Measurements from ENCODE around the gene DDX46. TPM values are rescaled to one million over a fixed set of nuclear protein-coding genes. Genes with fewer than 3 reads are reported as not detected.

Gene DDX46
- total RNA-seq, 2 donors from 2014 or later: 31.9 to 36.3 TPM

DNA sequence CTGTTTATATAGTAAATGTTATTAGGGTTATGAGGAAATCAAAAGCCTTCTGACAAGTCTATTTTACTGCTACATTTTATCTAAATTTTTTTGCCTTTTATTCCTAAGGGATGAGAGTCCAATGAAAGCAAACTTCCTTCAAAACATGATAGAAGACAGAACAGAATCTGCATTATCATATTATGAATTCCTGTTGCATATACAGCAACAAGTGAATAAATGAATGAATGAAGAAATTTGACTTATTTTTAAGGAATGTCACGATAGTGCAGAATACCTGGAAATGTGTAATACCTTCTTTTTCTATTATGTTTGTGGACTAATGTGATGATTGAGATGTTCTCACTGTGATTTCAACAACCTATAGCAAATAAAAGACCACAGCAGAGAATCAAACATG is 33.7 kb upstream of the DDX46 start:
- DNase-seq: no peak
- no peaks in the 10 kb centered on the region for H3K27me3 ChIP-seq
- H3K4me1 ChIP-seq: no peaks in the 10 kb centered on the region
- no peak for TF ChIP-seq POLR2A (IDR thresholded peaks at IDR 0.05)
- TF ChIP-seq, protein P1, sequence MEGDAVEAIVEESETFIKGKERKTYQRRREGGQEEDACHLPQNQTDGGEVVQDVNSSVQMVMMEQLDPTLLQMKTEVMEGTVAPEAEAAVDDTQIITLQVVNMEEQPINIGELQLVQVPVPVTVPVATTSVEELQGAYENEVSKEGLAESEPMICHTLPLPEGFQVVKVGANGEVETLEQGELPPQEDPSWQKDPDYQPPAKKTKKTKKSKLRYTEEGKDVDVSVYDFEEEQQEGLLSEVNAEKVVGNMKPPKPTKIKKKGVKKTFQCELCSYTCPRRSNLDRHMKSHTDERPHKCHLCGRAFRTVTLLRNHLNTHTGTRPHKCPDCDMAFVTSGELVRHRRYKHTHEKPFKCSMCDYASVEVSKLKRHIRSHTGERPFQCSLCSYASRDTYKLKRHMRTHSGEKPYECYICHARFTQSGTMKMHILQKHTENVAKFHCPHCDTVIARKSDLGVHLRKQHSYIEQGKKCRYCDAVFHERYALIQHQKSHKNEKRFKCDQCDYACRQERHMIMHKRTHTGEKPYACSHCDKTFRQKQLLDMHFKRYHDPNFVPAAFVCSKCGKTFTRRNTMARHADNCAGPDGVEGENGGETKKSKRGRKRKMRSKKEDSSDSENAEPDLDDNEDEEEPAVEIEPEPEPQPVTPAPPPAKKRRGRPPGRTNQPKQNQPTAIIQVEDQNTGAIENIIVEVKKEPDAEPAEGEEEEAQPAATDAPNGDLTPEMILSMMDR (IDR thresholded peaks at IDR 0.05): no peak
- no peak for ATAC-seq
- H3K9me3 ChIP-seq: no peaks in the 10 kb centered on the region
- peaks cover 8 to 28% of the 10 kb centered on the region in 2 donors for H3K36me3 ChIP-seq (replicated peaks in 1 of 2; ENCODE audit: insufficient read depth in 1 of 2, low read depth in 2 of 2)
- H3K4me3 ChIP-seq: no peak overlapping the region
- no peak overlapping the region for H3K27ac ChIP-seq
- intact Hi-C loops (cut with DNase I): no loop called here
- 82 to 90% methylated on average over 1 of the region's 1 CpG for WGBS, 2 donors

DNA sequence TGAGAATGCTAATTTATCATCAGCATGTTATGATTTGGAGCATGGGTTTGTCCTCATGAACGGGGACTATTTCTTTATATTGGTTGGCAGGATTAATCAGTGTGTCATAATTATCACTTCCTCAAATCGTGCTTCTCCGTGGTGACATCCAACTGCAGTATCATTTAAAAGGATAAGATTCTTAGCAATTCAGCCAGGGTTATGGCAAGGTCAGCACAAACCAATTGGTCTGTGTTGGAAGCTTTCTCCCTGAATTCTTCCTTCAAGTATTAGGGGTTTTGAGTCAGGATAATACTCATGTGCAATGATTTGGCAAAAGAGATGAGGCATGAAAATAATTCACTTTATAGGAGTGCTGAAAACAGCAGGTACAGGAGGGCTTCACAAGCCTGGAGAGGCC is 25.8 kb upstream of the DDX46 start:
- TF ChIP-seq POLR2A (IDR thresholded peaks at IDR 0.05): no peak
- TF ChIP-seq, protein P1 (IDR thresholded peaks at IDR 0.05): no peak
- 42 to 55% methylated on average over 3 of the region's 3 CpGs for WGBS, 2 donors
- ATAC-seq (no peak), DNase-seq (no peak)
- H3K4me3 ChIP-seq: no peak overlapping the region
- no peaks in the 10 kb centered on the region for H3K9me3 ChIP-seq
- no peaks in the 10 kb centered on the region for H3K4me1 ChIP-seq
- intact Hi-C loops (cut with DNase I): no loop called here
- no peaks in the 10 kb centered on the region for H3K27me3 ChIP-seq
- H3K36me3 ChIP-seq (replicated peaks in 1 of 2; ENCODE audit: insufficient read depth in 1 of 2, low read depth in 2 of 2): no peaks in the 10 kb centered on the region
- no peak overlapping the region for H3K27ac ChIP-seq

DNA sequence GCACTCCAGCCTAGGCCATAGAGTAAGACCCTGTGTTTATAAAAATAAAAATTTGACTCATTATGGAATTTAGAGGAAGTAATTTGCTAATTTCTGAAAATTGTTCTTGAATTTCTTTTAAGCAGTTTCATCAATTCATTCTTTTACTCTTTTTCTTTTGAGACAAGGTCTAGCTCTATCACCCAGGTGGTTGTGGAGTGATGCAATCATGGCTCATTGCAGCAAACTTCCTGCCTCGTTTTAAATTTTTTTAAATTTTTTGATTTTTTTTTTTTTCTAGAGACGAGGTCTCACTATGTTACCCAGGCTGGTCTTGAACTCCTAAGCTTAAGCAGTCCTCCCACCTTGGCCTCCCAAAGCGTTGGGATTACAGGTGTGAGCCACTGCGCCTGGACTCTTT is 23.3 kb upstream of the DDX46 start:
- 61 to 65% methylated on average over 4 of the region's 4 CpGs for WGBS, 2 donors
- no peak for TF ChIP-seq POLR2A (IDR thresholded peaks at IDR 0.05)
- TF ChIP-seq, protein P1 (IDR thresholded peaks at IDR 0.05): no peak
- DNase-seq: no peak
- Histone ChIP-seq H3K27ac (no peak overlapping the region), H3K27me3 (no peaks in the 10 kb centered on the region), H3K36me3 (replicated peaks in 1 of 2; ENCODE audit: insufficient read depth in 1 of 2, low read depth in 2 of 2) (no peaks in the 10 kb centered on the region), H3K9me3 (no peaks in the 10 kb centered on the region), H3K4me3 (no peak overlapping the region), H3K4me1 (peaks cover 13% of the 10 kb centered on the region)
- no peak for ATAC-seq
- intact Hi-C loops (cut with DNase I): no loop called here

DNA sequence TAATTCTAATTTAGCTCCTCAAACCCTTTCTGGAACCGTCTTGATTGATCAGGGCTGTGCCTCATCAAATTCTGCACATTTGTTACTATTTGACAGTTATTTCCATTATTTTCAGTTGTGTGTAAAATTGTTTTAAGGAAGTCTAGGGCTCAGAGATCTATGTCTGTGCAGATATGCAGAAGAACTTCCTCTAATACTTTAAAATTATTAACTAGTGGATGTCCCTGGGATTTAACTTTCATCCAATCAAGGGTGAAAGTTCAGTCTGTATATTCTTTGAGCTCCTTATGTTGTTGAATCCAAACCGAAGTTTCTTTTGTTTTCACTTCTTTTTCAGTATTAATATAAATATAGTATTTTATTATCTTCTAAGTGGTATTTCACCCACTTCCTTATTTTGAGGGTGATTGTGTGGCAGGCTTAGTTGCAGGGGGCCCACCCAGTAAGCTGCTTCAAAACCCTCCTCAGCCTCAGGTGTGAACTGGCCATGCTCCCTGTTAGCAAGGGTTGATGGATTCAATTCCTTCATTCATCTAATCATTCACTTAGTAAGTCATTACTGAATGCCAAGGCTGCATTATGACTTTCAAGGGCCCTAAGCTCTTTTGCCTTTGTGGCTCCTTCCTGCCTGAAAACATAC is 22.3 kb upstream of the DDX46 start:
- H3K4me1 ChIP-seq: peaks cover 15% of the 10 kb centered on the region

More for the DNA sequence above, 22.3 kb upstream of the DDX46 start:
- DNase-seq (no peak), ATAC-seq (no peak)
- Histone ChIP-seq H3K27me3 (no peaks in the 10 kb centered on the region), H3K4me3 (no peak overlapping the region), H3K9me3 (no peaks in the 10 kb centered on the region), H3K36me3 (replicated peaks in 1 of 2; ENCODE audit: insufficient read depth in 1 of 2, low read depth in 2 of 2) (no peaks in the 10 kb centered on the region), H3K27ac (peak overlapping the region in 1 of 4 donors; percentile 21)
- WGBS, 2 donors: 23 to 39% methylated on average over 2 of the region's 2 CpGs
- intact Hi-C loops (cut with DNase I): no loop called here
- TF ChIP-seq POLR2A (IDR thresholded peaks at IDR 0.05): no peak
- TF ChIP-seq, protein P1 (IDR thresholded peaks at IDR 0.05): no peak

All from body of pancreas (tissue), 4 donors.